Esophagus (tissue), 2 donors: ENCODE data around the gene IFI44. TPM values are rescaled to one million over a fixed set of nuclear protein-coding genes. Genes with fewer than 3 reads are reported as not detected.

Source experiments
- H3K27ac ChIP-seq, 2 donors: one replicate each; pipeline ENCODE4 v1.5.1; 2013; ENCODE audit warnings: low read depth in 2 of 2, mild to moderate bottlenecking in 2 of 2, inconsistent platforms in 1 of 2, low read length in 1 of 2, moderate library complexity in 1 of 2
- H3K27me3 ChIP-seq, 2 donors: one replicate each; pipeline ENCODE4 v1.6.1; 2013; ENCODE audit warnings: low read length in 2 of 2, control low read depth in 1 of 2, mild to moderate bottlenecking in 1 of 2; ENCODE audit not compliant: insufficient read depth in 2 of 2, control insufficient read depth in 1 of 2
- H3K36me3 ChIP-seq, 2 donors: one replicate each; pipeline ENCODE4 v1.6.1; 2013; ENCODE audit warnings: low read length in 1 of 2; ENCODE audit not compliant: control insufficient read depth in 2 of 2, insufficient read depth in 2 of 2
- H3K4me1 ChIP-seq, 2 donors: one replicate each; pipeline ENCODE4 v1.6.1; 2013; ENCODE audit warnings: low read length in 1 of 2; ENCODE audit not compliant: control insufficient read depth in 2 of 2, insufficient read depth in 2 of 2
- H3K4me3 ChIP-seq, 2 donors: one replicate each; pipeline ENCODE4 v1.5.1; 2013; ENCODE audit warnings: low read length in 2 of 2, mild to moderate bottlenecking in 2 of 2, low read depth in 1 of 2, moderate library complexity in 1 of 2
- H3K9me3 ChIP-seq, 2 donors: one replicate each; pipeline ENCODE4 v1.6.1; 2013; ENCODE audit warnings: mild to moderate bottlenecking in 2 of 2, low read depth in 1 of 2, low read length in 1 of 2, moderate library complexity in 1 of 2; ENCODE audit not compliant: control insufficient read depth in 2 of 2, insufficient read depth in 1 of 2
- WGBS, 2 donors: extraction: QIAGEN DNeasy Blood & Tissue Kit; methylation state at CpG; one replicate each; pipeline ENCODE4 v1.1.7; 2013; 5-methylcytosine and 5-hydroxymethylcytosine counted together
- polyA plus RNA-seq, 2 donors: library from polyadenylated mRNA; stranded (reverse); fragments of 200-250 nt; gene quantifications; one replicate each; pipeline ENCODE4 v1.2.3, GENCODE V29; 2013
- donor health status: healthy with polysubstance abuse.
- donor health status: Bipolar disorder and iron deficiency.

IFI44 gene
- polyA plus RNA-seq, 2 donors: 6.8 to 20.0 TPM

- no peaks in the 10 kb centered on the region for H3K4me1 ChIP-seq
- H3K4me3 ChIP-seq: no peak overlapping the region
- H3K27me3 ChIP-seq: no peaks in the 10 kb centered on the region
- 43 to 50% methylated on average over 2 of the region's 2 CpGs for WGBS, 2 donors
- no peaks in the 10 kb centered on the region for H3K9me3 ChIP-seq
- no peak overlapping the region for H3K27ac ChIP-seq
- H3K36me3 ChIP-seq: no peaks in the 10 kb centered on the region
Measured at GRCh38 chr1:78687914-78688313, 38.3 kb downstream of the IFI44 start.

GRCh38 chr1:78688697-78689096 is 39.1 kb downstream of the IFI44 start:
- Histone ChIP-seq H3K27me3 (no peaks in the 10 kb centered on the region), H3K9me3 (no peaks in the 10 kb centered on the region), H3K4me3 (no peak overlapping the region), H3K4me1 (no peaks in the 10 kb centered on the region), H3K36me3 (no peaks in the 10 kb centered on the region), H3K27ac (no peak overlapping the region)

DNA sequence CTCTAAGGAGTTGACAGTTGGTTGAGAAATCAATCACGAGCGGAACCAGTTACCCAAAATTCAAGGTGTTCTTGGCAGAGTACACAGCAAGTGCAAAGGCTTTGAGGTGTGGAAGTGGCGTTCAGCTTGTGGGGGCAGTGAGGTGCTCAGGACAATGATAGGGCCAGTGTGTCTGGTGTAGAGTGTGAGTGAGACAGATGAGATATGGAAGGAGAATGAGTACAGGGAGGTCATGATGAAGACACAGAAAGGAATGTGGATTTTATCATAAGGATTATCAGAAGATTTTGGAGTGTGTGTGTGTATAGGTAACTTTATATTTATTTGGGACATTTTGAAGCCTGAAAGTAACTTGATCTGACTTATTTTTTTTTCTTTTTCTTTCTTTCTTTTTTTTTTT is 40.9 kb downstream of the IFI44 start:
- Histone ChIP-seq H3K4me1 (no peaks in the 10 kb centered on the region), H3K27ac (no peak overlapping the region), H3K27me3 (no peaks in the 10 kb centered on the region), H3K9me3 (no peaks in the 10 kb centered on the region), H3K4me3 (no peak overlapping the region), H3K36me3 (no peaks in the 10 kb centered on the region)
- 87 to 90% methylated on average over 3 of the region's 3 CpGs for WGBS, 2 donors

- Histone ChIP-seq H3K27ac (no peak overlapping the region), H3K4me3 (no peak overlapping the region), H3K27me3 (no peaks in the 10 kb centered on the region), H3K4me1 (no peaks in the 10 kb centered on the region), H3K9me3 (no peaks in the 10 kb centered on the region), H3K36me3 (no peaks in the 10 kb centered on the region)
- WGBS, 2 donors: 54% methylated on average over 4 of the region's 4 CpGs
Measured at GRCh38 chr1:78691995-78692747, 42.5 kb downstream of the IFI44 start.

- Histone ChIP-seq H3K27ac (no peak overlapping the region), H3K4me1 (no peaks in the 10 kb centered on the region), H3K4me3 (no peak overlapping the region)
Measured at GRCh38 chr1:78699813-78700212, 50.2 kb downstream of the IFI44 start.

DNA sequence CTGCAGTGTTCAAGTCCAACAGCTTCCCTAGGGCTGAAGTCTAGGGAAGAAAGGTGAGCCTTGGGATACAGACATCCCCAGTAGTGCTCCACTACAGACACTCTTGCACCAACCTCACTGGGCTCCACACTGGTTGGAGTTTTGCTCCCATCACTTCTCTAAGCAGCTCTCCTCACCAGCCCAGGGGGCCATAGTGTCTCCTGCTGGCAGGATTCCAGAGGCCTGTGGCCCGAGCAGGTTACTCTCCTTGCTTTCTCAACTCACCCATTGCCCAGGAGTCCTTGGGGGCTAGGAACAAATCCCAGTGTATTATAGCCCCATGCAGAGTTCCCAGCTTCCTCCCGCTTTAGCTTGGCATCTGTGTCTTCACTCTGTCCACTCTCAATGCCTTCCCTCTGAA is 52.8 kb downstream of the IFI44 start:
- Histone ChIP-seq H3K4me1 (no peaks in the 10 kb centered on the region), H3K36me3 (no peaks in the 10 kb centered on the region), H3K9me3 (peaks cover 0 to 5% of the 10 kb centered on the region in 2 donors), H3K4me3 (no peak overlapping the region), H3K27ac (no peak overlapping the region), H3K27me3 (no peaks in the 10 kb centered on the region)
- WGBS, 2 donors: 68 to 76% methylated on average over 2 of the region's 2 CpGs

More at GRCh38 chr1:78699813-78700212, 50.2 kb downstream of the IFI44 start:
- no peaks in the 10 kb centered on the region for H3K27me3 ChIP-seq
- H3K9me3 ChIP-seq: peaks cover 0 to 5% of the 10 kb centered on the region in 2 donors
- no peaks in the 10 kb centered on the region for H3K36me3 ChIP-seq

- H3K36me3 ChIP-seq: no peaks in the 10 kb centered on the region
- H3K9me3 ChIP-seq: peaks cover 0 to 5% of the 10 kb centered on the region in 2 donors
- H3K4me1 ChIP-seq: no peaks in the 10 kb centered on the region
- H3K4me3 ChIP-seq: no peak overlapping the region
- H3K27ac ChIP-seq: no peak overlapping the region
- no peaks in the 10 kb centered on the region for H3K27me3 ChIP-seq
- 69 to 74% methylated on average over 4 of the region's 4 CpGs for whole genome bisulfite sequencing, 2 donors
Measured at GRCh38 chr1:78703806-78704205, 54.2 kb downstream of the IFI44 start.

DNA sequence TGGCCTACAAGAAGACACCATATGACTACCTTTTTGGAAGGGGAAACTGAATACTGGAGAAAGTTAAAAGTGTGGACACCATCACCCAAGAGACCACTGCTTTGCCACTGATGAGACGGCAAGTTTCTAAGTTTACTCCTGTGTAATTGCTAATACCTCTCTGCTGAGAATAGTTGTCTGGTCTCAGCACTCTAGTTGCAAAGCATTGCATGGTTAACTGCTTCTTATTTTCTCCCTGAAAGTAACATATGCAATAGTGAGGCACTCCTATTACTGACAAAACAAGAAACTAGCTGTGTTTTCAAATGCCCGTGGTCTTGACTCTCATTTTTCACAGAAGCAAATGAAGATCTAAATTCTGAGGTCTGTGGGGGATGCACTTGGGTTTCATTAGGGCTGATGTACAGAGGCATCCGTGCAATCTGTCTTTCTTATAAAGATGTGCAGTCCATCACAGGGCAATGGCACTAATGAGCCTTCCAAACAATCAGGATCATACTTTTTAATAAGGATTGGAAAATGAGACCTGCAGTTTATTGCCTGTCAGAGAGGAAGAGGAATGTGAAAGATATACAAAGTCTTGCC is 62.9 kb downstream of the IFI44 start:
- WGBS, 2 donors: 70 to 80% methylated on average over 3 of the region's 3 CpGs
- Histone ChIP-seq H3K27me3 (no peaks in the 10 kb centered on the region), H3K36me3 (no peaks in the 10 kb centered on the region), H3K27ac (no peak overlapping the region), H3K4me3 (no peak overlapping the region), H3K4me1 (no peaks in the 10 kb centered on the region), H3K9me3 (no peaks in the 10 kb centered on the region)

DNA sequence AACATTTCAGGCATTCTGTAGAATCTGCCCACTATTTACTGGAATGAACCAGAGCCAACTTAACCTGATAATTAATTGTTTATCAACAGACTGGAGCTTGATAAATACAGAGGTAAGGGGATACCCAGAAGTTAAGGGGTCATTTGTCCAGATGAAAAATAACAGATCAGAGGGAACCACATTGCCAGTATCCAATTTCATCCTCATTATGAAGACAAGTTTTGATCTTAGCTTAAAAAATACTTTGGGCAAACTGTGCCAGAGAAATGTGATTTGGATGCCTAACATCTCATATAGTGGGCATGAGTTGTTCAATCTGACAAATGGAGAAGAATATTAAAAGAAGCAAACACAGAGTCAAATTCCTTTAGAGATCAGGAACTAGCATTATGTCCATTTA is 63.7 kb downstream of the IFI44 start:
- Histone ChIP-seq H3K4me3 (no peak overlapping the region), H3K4me1 (no peaks in the 10 kb centered on the region), H3K27ac (no peak overlapping the region), H3K9me3 (no peaks in the 10 kb centered on the region), H3K36me3 (no peaks in the 10 kb centered on the region), H3K27me3 (no peaks in the 10 kb centered on the region)
